Measurements from ENCODE around the gene PPP2R2D.

The PPP2R2D gene

GRCh38 chr10:131853610-131853964 lies 47.2 kb upstream of the PPP2R2D start:
- peaks cover 9% of the 10 kb centered on the region for H3K4me1 ChIP-seq
- H2AFZ ChIP-seq: no peak overlapping the region
- H3K9me3 ChIP-seq (ENCODE audit: control insufficient read depth, low read length): no peaks in the 10 kb centered on the region
- TF ChIP-seq, protein P1, sequence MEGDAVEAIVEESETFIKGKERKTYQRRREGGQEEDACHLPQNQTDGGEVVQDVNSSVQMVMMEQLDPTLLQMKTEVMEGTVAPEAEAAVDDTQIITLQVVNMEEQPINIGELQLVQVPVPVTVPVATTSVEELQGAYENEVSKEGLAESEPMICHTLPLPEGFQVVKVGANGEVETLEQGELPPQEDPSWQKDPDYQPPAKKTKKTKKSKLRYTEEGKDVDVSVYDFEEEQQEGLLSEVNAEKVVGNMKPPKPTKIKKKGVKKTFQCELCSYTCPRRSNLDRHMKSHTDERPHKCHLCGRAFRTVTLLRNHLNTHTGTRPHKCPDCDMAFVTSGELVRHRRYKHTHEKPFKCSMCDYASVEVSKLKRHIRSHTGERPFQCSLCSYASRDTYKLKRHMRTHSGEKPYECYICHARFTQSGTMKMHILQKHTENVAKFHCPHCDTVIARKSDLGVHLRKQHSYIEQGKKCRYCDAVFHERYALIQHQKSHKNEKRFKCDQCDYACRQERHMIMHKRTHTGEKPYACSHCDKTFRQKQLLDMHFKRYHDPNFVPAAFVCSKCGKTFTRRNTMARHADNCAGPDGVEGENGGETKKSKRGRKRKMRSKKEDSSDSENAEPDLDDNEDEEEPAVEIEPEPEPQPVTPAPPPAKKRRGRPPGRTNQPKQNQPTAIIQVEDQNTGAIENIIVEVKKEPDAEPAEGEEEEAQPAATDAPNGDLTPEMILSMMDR (IDR thresholded peaks at IDR 0.05): no peak
- no peak overlapping the region for H3K27ac ChIP-seq
- no peaks in the 10 kb centered on the region for H3K27me3 ChIP-seq (ENCODE audit: control insufficient read depth, insufficient read depth, low read length)
- no peak overlapping the region for H3K4me2 ChIP-seq (ENCODE audit: low read length)
- no peaks in the 10 kb centered on the region for H3K79me2 ChIP-seq
- no peak overlapping the region for H3K9ac ChIP-seq
- H3K36me3 ChIP-seq (ENCODE audit: control insufficient read depth, insufficient read depth, low read length): no peaks in the 10 kb centered on the region
- H3K4me3 ChIP-seq (ENCODE audit: low read depth, low read length): no peak overlapping the region

DNA sequence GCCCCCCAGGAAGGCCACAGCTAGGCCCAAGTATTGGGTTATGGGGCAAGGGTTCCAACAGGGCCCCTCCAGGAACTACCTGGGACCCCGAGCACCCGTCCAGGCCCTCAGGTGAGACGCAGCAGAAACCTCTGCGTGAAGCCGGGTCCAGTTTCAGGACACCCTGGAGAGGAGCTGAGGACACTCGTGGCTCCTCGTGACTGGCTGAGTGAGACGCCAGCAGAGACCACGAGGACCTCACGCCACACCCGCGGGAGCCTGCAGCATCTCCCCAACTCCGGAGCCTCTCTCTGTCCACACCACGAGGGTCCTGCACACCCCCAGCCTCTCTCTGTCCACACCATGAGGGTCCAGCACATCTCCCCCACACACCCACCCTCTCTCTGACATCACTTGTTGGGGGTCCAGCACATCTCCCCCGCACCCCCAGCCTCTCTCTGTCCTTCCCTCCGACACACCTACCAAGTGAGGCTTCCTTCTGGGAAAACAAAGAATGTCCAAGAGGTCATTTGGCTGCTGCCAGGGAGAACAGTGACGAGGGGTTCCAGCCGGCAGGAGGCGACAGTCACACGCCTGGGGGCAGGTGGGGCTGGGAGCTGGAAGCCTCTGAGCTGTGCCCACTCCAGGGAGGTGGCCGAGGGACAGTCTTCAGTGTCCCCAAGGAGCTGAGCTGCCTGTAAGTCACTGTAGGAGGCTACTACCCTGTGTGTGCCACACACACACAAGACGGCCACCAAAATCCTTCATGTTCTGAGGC lies 46.1 kb upstream of the PPP2R2D start:
- TF ChIP-seq, protein P1 (IDR thresholded peaks at IDR 0.05): no peak
- Histone ChIP-seq H3K27me3 (ENCODE audit: control insufficient read depth, insufficient read depth, low read length) (no peaks in the 10 kb centered on the region), H3K4me2 (ENCODE audit: low read length) (no peak overlapping the region), H3K4me3 (ENCODE audit: low read depth, low read length) (no peak overlapping the region), H2AFZ (no peak overlapping the region), H3K27ac (no peak overlapping the region), H3K79me2 (no peaks in the 10 kb centered on the region), H3K9me3 (ENCODE audit: control insufficient read depth, low read length) (no peaks in the 10 kb centered on the region), H3K9ac (no peak overlapping the region), H3K36me3 (ENCODE audit: control insufficient read depth, insufficient read depth, low read length) (no peaks in the 10 kb centered on the region), H3K4me1 (peaks cover 9% of the 10 kb centered on the region)

GRCh38 chr10:131855461-131856401 lies 45.1 kb upstream of the PPP2R2D start:
- no peak overlapping the region for H3K4me2 ChIP-seq (ENCODE audit: low read length)
- peak overlapping the region; percentile 68 for H2AFZ ChIP-seq
- H3K27ac ChIP-seq: no peak overlapping the region
- H3K4me1 ChIP-seq: peaks cover 9% of the 10 kb centered on the region
- TF ChIP-seq, protein P1 (IDR thresholded peaks at IDR 0.05): no peak
- no peaks in the 10 kb centered on the region for H3K79me2 ChIP-seq
- no peaks in the 10 kb centered on the region for H3K9me3 ChIP-seq (ENCODE audit: control insufficient read depth, low read length)
- no peak overlapping the region for H3K9ac ChIP-seq
- H3K36me3 ChIP-seq (ENCODE audit: control insufficient read depth, insufficient read depth, low read length): no peaks in the 10 kb centered on the region
- H3K4me3 ChIP-seq (ENCODE audit: low read depth, low read length): no peak overlapping the region
- no peaks in the 10 kb centered on the region for H3K27me3 ChIP-seq (ENCODE audit: control insufficient read depth, insufficient read depth, low read length)

- H2AFZ ChIP-seq: no peak overlapping the region
- no peak overlapping the region for H3K9ac ChIP-seq
- H3K36me3 ChIP-seq (ENCODE audit: control insufficient read depth, insufficient read depth, low read length): no peaks in the 10 kb centered on the region
- no peak overlapping the region for H3K27ac ChIP-seq
- H3K27me3 ChIP-seq (ENCODE audit: control insufficient read depth, insufficient read depth, low read length): no peaks in the 10 kb centered on the region
- TF ChIP-seq, protein P1 (IDR thresholded peaks at IDR 0.05): no peak
- H3K4me1 ChIP-seq: peaks cover 9% of the 10 kb centered on the region
- no peak overlapping the region for H3K4me2 ChIP-seq (ENCODE audit: low read length)
- H3K4me3 ChIP-seq (ENCODE audit: low read depth, low read length): no peak overlapping the region
- no peaks in the 10 kb centered on the region for H3K9me3 ChIP-seq (ENCODE audit: control insufficient read depth, low read length)
- H3K79me2 ChIP-seq: no peaks in the 10 kb centered on the region
Observed at GRCh38 chr10:131856441-131857094, 44.2 kb upstream of the PPP2R2D start.

All from parathyroid adenoma (tissue), 2 donors.